Right renal cortex interstitium (tissue), 3 donors: ENCODE results near the gene KLHDC4. TPM values are rescaled to one million over a fixed set of nuclear protein-coding genes. Genes with fewer than 3 reads are reported as not detected.
A peak's percentile ranks its signal among the peaks of the same experiment; 100 is the strongest.

ENCODE experiments used
- DNase-seq, 3 donors: peaks; one replicate each; pipeline ENCODE4 v3.0.0-alpha.2; 2013; ENCODE audit warnings: low read depth in 3 of 3, low spot score in 2 of 3
- polyA plus RNA-seq, 3 donors: library from polyadenylated mRNA; unstranded; fragments of 120-200 nt; gene quantifications; one replicate each; pipeline ENCODE4 v1.2.1, GENCODE V29; 2013; ENCODE audit not compliant: insufficient read length in 3 of 3

KLHDC4 gene
- polyA plus RNA-seq, 3 donors = 21.6 to 24.2 (median 24.0) TPM

GRCh38 chr16:87666919-87667318 lies 98.9 kb downstream of the KLHDC4 start:
- DNase-seq = no peak

- DNase-seq = no peak
Observed at GRCh38 chr16:87665193-87665592, 100.6 kb downstream of the KLHDC4 start.

GRCh38 chr16:87664792-87665191 lies 101.0 kb downstream of the KLHDC4 start:
- no peak for DNase-seq

GRCh38 chr16:87662254-87663204 lies 103.3 kb downstream of the KLHDC4 start:
- no peak for DNase-seq

GRCh38 chr16:87661561-87661960 lies 104.2 kb downstream of the KLHDC4 start:
- peak; percentile 18 to 48 (median 30) for DNase-seq

- no peak for DNase-seq
Observed at GRCh38 chr16:87658564-87659225, 107.1 kb downstream of the KLHDC4 start.

Other genes starting within 250 kb of the KLHDC4 start
- under 1 TPM; 0.54 to 0.74 (median 0.57) TPM for gene JPH3, start 163.5 kb downstream of the KLHDC4 start, polyA plus RNA-seq
- gene SLC7A5, start 103.5 kb upstream of the KLHDC4 start, polyA plus RNA-seq = 1 to 10 TPM; 2.8 to 4.3 (median 4.1) TPM
- gene CA5A, start 170.5 kb upstream of the KLHDC4 start, polyA plus RNA-seq = under 1 TPM; 0.04 to 0.11 (median 0.10) TPM
- gene BANP, start 185.4 kb upstream of the KLHDC4 start, polyA plus RNA-seq = 10 to 100 TPM; 22.2 to 28.2 (median 27.5) TPM